ENCODE data around the gene COX5B. TPM values are rescaled to one million over a fixed set of nuclear protein-coding genes. Genes with fewer than 3 reads are reported as not detected.
A peak's percentile ranks its signal among the peaks of the same experiment; 100 is the strongest.
"Not testable (repeated sequence)": the region's sequence is repeated elsewhere in the genome, so short reads cannot be mapped to it uniquely, and the experiment has no call there.

COX5B gene
- total and polyA plus RNA-seq, 9 of the 15 experiments (the other 6 are each of a cell fraction or from before 2014, with no cell fraction given): 154 to 1,424 (median 487) TPM

DNA sequence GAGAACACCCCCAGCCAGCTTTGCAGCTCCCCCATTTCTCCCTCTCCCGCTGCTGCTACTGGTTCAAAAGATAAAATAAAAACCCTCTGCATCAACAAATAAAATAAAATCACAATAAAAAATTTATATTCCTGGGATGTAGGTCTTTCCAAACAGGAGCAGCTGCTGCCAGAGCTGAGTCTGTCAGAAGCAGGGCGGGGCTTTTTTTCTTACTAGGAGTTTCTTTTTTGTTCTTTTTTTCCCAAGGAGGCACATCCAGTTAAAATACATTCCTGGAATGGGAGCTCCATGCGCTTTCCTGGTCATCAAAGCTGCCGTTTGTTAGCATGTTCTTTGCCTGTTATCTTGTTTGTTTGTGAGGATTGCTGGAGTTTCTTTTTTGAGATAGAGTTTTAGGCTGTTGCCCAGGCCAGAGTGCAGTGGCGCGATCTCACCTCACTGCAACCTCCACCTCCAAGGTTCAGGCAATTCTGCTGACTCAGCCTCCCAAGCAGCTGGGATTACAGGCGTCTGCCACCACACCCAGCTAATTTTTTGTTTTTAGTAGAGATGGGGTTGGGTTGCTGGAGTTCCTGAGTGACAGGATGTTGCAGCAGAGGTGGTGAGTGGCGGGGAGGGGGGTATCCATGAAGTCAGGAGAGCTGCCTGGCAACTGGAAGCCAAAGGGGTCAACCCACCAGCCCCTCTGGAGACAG is 20.4 kb upstream of the COX5B start:
- H3K79me2 ChIP-seq (ENCODE audit: control insufficient read depth, insufficient read depth, low read length); BruUV-seq (replicated peaks): not testable (repeated sequence)

DNA sequence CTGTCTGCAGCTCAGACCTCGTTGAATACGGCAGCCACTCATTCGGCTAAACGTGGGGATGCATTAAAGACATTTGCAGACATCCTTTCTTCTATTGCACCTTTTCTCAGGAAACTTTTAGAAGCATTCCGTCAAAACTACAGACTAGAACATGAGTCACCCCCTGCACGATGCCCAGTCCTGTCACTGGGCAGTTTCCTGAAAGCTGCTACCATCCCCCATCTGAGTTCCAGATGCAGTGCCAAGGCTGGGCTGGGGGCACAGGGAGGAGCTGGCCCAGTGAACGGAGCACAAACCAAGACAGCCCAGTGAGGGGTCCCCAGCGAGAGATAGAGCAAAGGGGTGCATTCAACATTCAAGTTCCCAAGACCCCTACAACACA is 19.8 kb upstream of the COX5B start:
- 59% methylated on average over 7 of the region's 8 CpGs for WGBS (ENCODE audit: insufficient coverage, low coverage, missing lambda C conversion rate)
- POLR2A ChIA-PET; H3K9ac ChIP-seq (ENCODE audit: insufficient read depth in 1 of 2, low read depth in 2 of 2, low read length in 2 of 2); H3K79me2 ChIP-seq (ENCODE audit: control insufficient read depth, insufficient read depth, low read length); CTCF ChIA-PET (ENCODE audit: low intra/inter-chr PET ratio); FAIRE-seq; H3K4me3 ChIP-seq; H3K4me1 ChIP-seq (replicated peaks in 1 of 2; ENCODE audit: control insufficient read depth in 2 of 2, insufficient read depth in 2 of 2, low read length in 2 of 2); ATAC-seq; H3K27me3 ChIP-seq (ENCODE audit: control insufficient read depth in 2 of 2, insufficient read depth in 2 of 2, low read length in 2 of 2); H3K4me2 ChIP-seq (ENCODE audit: insufficient read depth, low read length); intact Hi-C loops (cut with micrococcal nuclease); BruUV-seq (replicated peaks); DNase-seq (ENCODE audit: extremely low read depth in 1 of 4, low spot score in 3 of 4); H3K27ac ChIP-seq (ENCODE audit: extremely low read depth, low read depth, low read length); in situ Hi-C loops (cut with MboI); H3K36me3 ChIP-seq (ENCODE audit: control insufficient read depth, insufficient read depth, low read length); H4K20me1 ChIP-seq (replicated peaks; ENCODE audit: control insufficient read depth, insufficient read depth, low read length); H2AFZ ChIP-seq (ENCODE audit: low read depth, low read length); H3K9me1 ChIP-seq (ENCODE audit: control insufficient read depth, insufficient read depth, low read length); H3K9me3 ChIP-seq (replicated peaks; ENCODE audit: control insufficient read depth, insufficient read depth, low read depth, low read length): not testable (repeated sequence)

More for the DNA sequence above, 20.4 kb upstream of the COX5B start:
- TF ChIP-seq ZNF316 (IDR thresholded peaks at IDR 0.05): peak; percentile 96
- TF ChIP-seq MAFG (tag; conservative IDR thresholded peaks at IDR 0.05): peak; percentile 91
- TF ChIP-seq, protein P1, sequence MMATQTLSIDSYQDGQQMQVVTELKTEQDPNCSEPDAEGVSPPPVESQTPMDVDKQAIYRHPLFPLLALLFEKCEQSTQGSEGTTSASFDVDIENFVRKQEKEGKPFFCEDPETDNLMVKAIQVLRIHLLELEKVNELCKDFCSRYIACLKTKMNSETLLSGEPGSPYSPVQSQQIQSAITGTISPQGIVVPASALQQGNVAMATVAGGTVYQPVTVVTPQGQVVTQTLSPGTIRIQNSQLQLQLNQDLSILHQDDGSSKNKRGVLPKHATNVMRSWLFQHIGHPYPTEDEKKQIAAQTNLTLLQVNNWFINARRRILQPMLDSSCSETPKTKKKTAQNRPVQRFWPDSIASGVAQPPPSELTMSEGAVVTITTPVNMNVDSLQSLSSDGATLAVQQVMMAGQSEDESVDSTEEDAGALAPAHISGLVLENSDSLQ (IDR thresholded peaks at IDR 0.05): peak; percentile 47; the same call in 1 of the 2 replicates
- TF ChIP-seq C11orf30 (IDR thresholded peaks at IDR 0.05; ENCODE audit: low read depth): peak; percentile 95
- H3K27me3 ChIP-seq (ENCODE audit: control insufficient read depth in 2 of 2, insufficient read depth in 2 of 2, low read length in 2 of 2); H3K9ac ChIP-seq (ENCODE audit: insufficient read depth in 1 of 2, low read depth in 2 of 2, low read length in 2 of 2); H3K36me3 ChIP-seq (ENCODE audit: control insufficient read depth, insufficient read depth, low read length); FAIRE-seq; CTCF ChIA-PET (ENCODE audit: low intra/inter-chr PET ratio); H3K27ac ChIP-seq (ENCODE audit: extremely low read depth, low read depth, low read length); H3K9me1 ChIP-seq (ENCODE audit: control insufficient read depth, insufficient read depth, low read length); in situ Hi-C loops (cut with MboI); H4K20me1 ChIP-seq (replicated peaks; ENCODE audit: control insufficient read depth, insufficient read depth, low read length); H3K4me2 ChIP-seq (ENCODE audit: insufficient read depth, low read length); intact Hi-C loops (cut with micrococcal nuclease); POLR2A ChIA-PET; H3K4me3 ChIP-seq; H3K4me1 ChIP-seq (replicated peaks in 1 of 2; ENCODE audit: control insufficient read depth in 2 of 2, insufficient read depth in 2 of 2, low read length in 2 of 2); H2AFZ ChIP-seq (ENCODE audit: low read depth, low read length); DNase-seq (ENCODE audit: extremely low read depth in 1 of 4, low spot score in 3 of 4); H3K9me3 ChIP-seq (replicated peaks; ENCODE audit: control insufficient read depth, insufficient read depth, low read depth, low read length): not testable (repeated sequence)
- ATAC-seq: peak; percentile 56
- WGBS (ENCODE audit: insufficient coverage, low coverage, missing lambda C conversion rate): 20% methylated on average over 1 of the region's 8 CpGs

Measured in K562 (cell line).